Neural cell (in vitro differentiated cells): ENCODE measurements around the gene TMEM255B. TPM values are rescaled to one million over a fixed set of nuclear protein-coding genes. Genes with fewer than 3 reads are reported as not detected.
"Not testable (repeated sequence)": the region's sequence is repeated elsewhere in the genome, so short reads cannot be mapped to it uniquely, and the experiment has no call there.

Experiments
- H2AFZ ChIP-seq: fragments of 200-600, 300-800 bp; sonication (generic), shearing (Covaris generic); 2 replicates; pipeline ENCODE4 v1.6.0; 2014; ENCODE audit warnings: low read depth, mild to moderate bottlenecking, antibody characterized with exemption, low read length, moderate library complexity
- H3F3A ChIP-seq: fragments of 200-600 bp; shearing (Covaris generic); 2 replicates; pipeline ENCODE4 v1.6.1; 2016; ENCODE audit warnings: mild to moderate bottlenecking, moderate library complexity, mixed read lengths, antibody characterized with exemption, low read length; ENCODE audit not compliant: insufficient read depth, poor library complexity, severe bottlenecking
- H3K27ac ChIP-seq: fragments of 200-600, 300-800 bp; sonication (generic), shearing (Covaris generic); 2 replicates; pipeline ENCODE4 v1.5.1; 2014; ENCODE audit warnings: mild to moderate bottlenecking, low read length, moderate library complexity
- H3K27me3 ChIP-seq: fragments of 300-800, 200-600 bp; sonication (generic), shearing (Covaris generic); 2 replicates; pipeline ENCODE4 v1.6.0; 2014; ENCODE audit warnings: mild to moderate bottlenecking, low read depth, low read length, moderate library complexity; ENCODE audit not compliant: insufficient read depth
- H3K36me3 ChIP-seq: fragments of 300-800, 200-600 bp; sonication (generic), shearing (Covaris generic); 2 replicates; pipeline ENCODE4 v1.5.1; 2014; ENCODE audit warnings: mild to moderate bottlenecking, antibody characterized with exemption, low read length, moderate library complexity; ENCODE audit not compliant: insufficient read depth
- H3K4me2 ChIP-seq: fragments of 300-800, 200-600 bp; sonication (generic), shearing (Covaris generic); 2 replicates; pipeline ENCODE4 v1.6.0; 2014; ENCODE audit warnings: mild to moderate bottlenecking, low read length
- H3K4me3 ChIP-seq: fragments of 300-800, 200-600 bp; sonication (generic), shearing (Covaris generic); 2 replicates; pipeline ENCODE4 v1.5.1; 2014; ENCODE audit warnings: mild to moderate bottlenecking, low read length, moderate library complexity
- H3K79me2 ChIP-seq: fragments of 200-600 bp; shearing (Covaris generic); replicated peaks from 2 replicates; pipeline ENCODE4 v1.6.0; 2014; ENCODE audit warnings: mild to moderate bottlenecking, low read length, moderate library complexity; ENCODE audit not compliant: insufficient read depth
- H3K9ac ChIP-seq: fragments of 300-800, 200-600 bp; sonication (generic), shearing (Covaris generic); 2 replicates; pipeline ENCODE4 v1.6.1; 2016; ENCODE audit warnings: mild to moderate bottlenecking, low read length, mixed read lengths
- H3K9me2 ChIP-seq: fragments of 200-600 bp; shearing (Covaris generic); 2 replicates; pipeline ENCODE4 v1.6.1; 2016; ENCODE audit warnings: mild to moderate bottlenecking, low read length, mixed read lengths; ENCODE audit not compliant: insufficient read depth
- H3K9me3 ChIP-seq: fragments of 200-600, 300-800 bp; sonication (generic), shearing (Covaris generic); 2 replicates; pipeline ENCODE4 v1.6.1; 2016; ENCODE audit warnings: mild to moderate bottlenecking, mixed run types, low read length, moderate library complexity, mixed read lengths
- H4K20me1 ChIP-seq: fragments of 200-600 bp; shearing (Covaris generic); 2 replicates; pipeline ENCODE4 v1.6.1; 2016; ENCODE audit warnings: mild to moderate bottlenecking, mixed run types; ENCODE audit not compliant: insufficient read depth
- CTCF ChIP-seq: fragments of 450-650 bp; IDR thresholded peaks from 2 replicates; pipeline ENCODE4 v1.5.1; 2014; ENCODE audit warnings: antibody characterized with exemption, mild to moderate bottlenecking, moderate library complexity; ENCODE audit not compliant: poor library complexity, severe bottlenecking
- EP300 ChIP-seq: fragments of 450-650 bp; conservative IDR thresholded peaks from 2 replicates; pipeline ENCODE4 v1.6.1; 2014; ENCODE audit warnings: antibody characterized with exemption, mild to moderate bottlenecking, moderate library complexity; ENCODE audit not compliant: poor library complexity, severe bottlenecking
- EZH2 ChIP-seq: fragments of 200-600, 300-800 bp; shearing (Covaris generic), sonication (generic); IDR thresholded peaks from 2 replicates; pipeline ENCODE4 v1.6.1; 2014; ENCODE audit warnings: antibody characterized with exemption, low read length, borderline replicate concordance, mild to moderate bottlenecking; ENCODE audit not compliant: insufficient read depth, poor library complexity, severe bottlenecking
- MXI1 ChIP-seq: fragments of 450-650 bp; conservative IDR thresholded peaks from 2 replicates; pipeline ENCODE4 v1.6.1; 2014; ENCODE audit warnings: antibody characterized with exemption, mild to moderate bottlenecking; ENCODE audit not compliant: poor library complexity, severe bottlenecking
- POLR2AphosphoS5 ChIP-seq: IDR thresholded peaks from 2 replicates; pipeline ENCODE4 v1.6.1; 2012
- RAD21 ChIP-seq: fragments of 450-650 bp; conservative IDR thresholded peaks from 2 replicates; pipeline ENCODE4 v1.6.1; 2014; ENCODE audit warnings: antibody characterized with exemption, mild to moderate bottlenecking, moderate library complexity
- SMC3 ChIP-seq: fragments of 450-650 bp; conservative IDR thresholded peaks from 2 replicates; pipeline ENCODE4 v1.6.1; 2014; ENCODE audit warnings: antibody characterized with exemption, mild to moderate bottlenecking, moderate library complexity; ENCODE audit not compliant: poor library complexity
- TAF1 ChIP-seq: IDR thresholded peaks from 2 replicates; pipeline ENCODE4 v1.6.1; 2012; ENCODE audit warnings: low read depth
- polyA plus RNA-seq: library from polyadenylated mRNA; depleted of rRNA; stranded (reverse); fragments of >200 nt; gene quantifications from 2 replicates; pipeline ENCODE4 v1.2.3, GENCODE V29; 2014
- TF ChIP-seq, protein P1 (sequence below): IDR thresholded peaks from 2 replicates; pipeline ENCODE4 v1.6.1; 2012; ENCODE audit warnings: borderline replicate concordance

Gene TMEM255B
- polyA plus RNA-seq, 1 donor from 2014 or later, result not detected

GRCh38 chr13:113832631-113833030 lies 73.6 kb downstream of the TMEM255B start:
- TF ChIP-seq POLR2AphosphoS5, result no peak
- TF ChIP-seq EZH2, result no peak
- TF ChIP-seq MXI1, result no peak
- no peak for TF ChIP-seq TAF1
- TF ChIP-seq RAD21, result no peak
- no peak for TF ChIP-seq SMC3
- TF ChIP-seq CTCF, result no peak
- TF ChIP-seq, protein P1, sequence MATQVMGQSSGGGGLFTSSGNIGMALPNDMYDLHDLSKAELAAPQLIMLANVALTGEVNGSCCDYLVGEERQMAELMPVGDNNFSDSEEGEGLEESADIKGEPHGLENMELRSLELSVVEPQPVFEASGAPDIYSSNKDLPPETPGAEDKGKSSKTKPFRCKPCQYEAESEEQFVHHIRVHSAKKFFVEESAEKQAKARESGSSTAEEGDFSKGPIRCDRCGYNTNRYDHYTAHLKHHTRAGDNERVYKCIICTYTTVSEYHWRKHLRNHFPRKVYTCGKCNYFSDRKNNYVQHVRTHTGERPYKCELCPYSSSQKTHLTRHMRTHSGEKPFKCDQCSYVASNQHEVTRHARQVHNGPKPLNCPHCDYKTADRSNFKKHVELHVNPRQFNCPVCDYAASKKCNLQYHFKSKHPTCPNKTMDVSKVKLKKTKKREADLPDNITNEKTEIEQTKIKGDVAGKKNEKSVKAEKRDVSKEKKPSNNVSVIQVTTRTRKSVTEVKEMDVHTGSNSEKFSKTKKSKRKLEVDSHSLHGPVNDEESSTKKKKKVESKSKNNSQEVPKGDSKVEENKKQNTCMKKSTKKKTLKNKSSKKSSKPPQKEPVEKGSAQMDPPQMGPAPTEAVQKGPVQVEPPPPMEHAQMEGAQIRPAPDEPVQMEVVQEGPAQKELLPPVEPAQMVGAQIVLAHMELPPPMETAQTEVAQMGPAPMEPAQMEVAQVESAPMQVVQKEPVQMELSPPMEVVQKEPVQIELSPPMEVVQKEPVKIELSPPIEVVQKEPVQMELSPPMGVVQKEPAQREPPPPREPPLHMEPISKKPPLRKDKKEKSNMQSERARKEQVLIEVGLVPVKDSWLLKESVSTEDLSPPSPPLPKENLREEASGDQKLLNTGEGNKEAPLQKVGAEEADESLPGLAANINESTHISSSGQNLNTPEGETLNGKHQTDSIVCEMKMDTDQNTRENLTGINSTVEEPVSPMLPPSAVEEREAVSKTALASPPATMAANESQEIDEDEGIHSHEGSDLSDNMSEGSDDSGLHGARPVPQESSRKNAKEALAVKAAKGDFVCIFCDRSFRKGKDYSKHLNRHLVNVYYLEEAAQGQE, result no peak
- no peak for TF ChIP-seq EP300
- H3F3A ChIP-seq, result no peaks in the 10 kb centered on the region
- H3K9me3 ChIP-seq, result no peaks in the 10 kb centered on the region
- no peaks in the 10 kb centered on the region for H4K20me1 ChIP-seq
- H2AFZ ChIP-seq, result no peak overlapping the region
- H3K27me3 ChIP-seq, result no peaks in the 10 kb centered on the region
- no peak overlapping the region for H3K4me3 ChIP-seq
- no peak overlapping the region for H3K4me2 ChIP-seq
- H3K79me2 ChIP-seq, result no peaks in the 10 kb centered on the region
- H3K9me2 ChIP-seq, result no peaks in the 10 kb centered on the region
- no peak overlapping the region for H3K9ac ChIP-seq
- H3K27ac ChIP-seq, result no peak overlapping the region
- no peaks in the 10 kb centered on the region for H3K36me3 ChIP-seq

GRCh38 chr13:113833111-113833830 lies 74.2 kb downstream of the TMEM255B start:
- no peaks in the 10 kb centered on the region for H3K36me3 ChIP-seq
- H2AFZ ChIP-seq, result no peak overlapping the region
- H3K4me2 ChIP-seq, result no peak overlapping the region
- no peaks in the 10 kb centered on the region for H3K79me2 ChIP-seq
- no peak overlapping the region for H3K27ac ChIP-seq
- no peaks in the 10 kb centered on the region for H3K9me3 ChIP-seq
- no peaks in the 10 kb centered on the region for H4K20me1 ChIP-seq
- H3F3A ChIP-seq, result no peaks in the 10 kb centered on the region
- H3K9me2 ChIP-seq, result no peaks in the 10 kb centered on the region
- TF ChIP-seq CTCF, result no peak
- no peak for TF ChIP-seq RAD21
- peak; percentile 15 for TF ChIP-seq POLR2AphosphoS5
- no peak overlapping the region for H3K9ac ChIP-seq
- H3K27me3 ChIP-seq, result no peaks in the 10 kb centered on the region
- H3K4me3 ChIP-seq, result no peak overlapping the region

DNA sequence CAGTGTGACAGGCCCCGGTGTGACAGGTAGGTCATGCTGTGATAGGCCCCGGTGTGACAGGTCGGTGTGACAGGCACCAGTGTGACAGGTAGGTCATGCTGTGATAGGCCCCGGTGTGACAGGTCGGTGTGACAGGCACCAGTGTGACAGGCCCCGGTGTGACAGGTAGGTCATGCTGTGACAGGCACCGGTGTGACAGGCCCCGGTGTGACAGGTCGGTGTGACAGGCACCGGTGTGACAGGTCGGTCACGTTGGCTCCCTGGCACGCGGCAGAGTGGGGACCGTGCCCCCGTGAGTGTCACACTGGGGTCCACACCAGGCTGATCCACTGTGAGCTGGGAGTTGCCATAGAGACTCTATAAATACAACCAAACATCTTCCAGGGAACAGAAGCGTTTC lies 75.0 kb downstream of the TMEM255B start:
- H3K4me3 ChIP-seq, H3K4me2 ChIP-seq, H4K20me1 ChIP-seq, H3K9me2 ChIP-seq, H3K79me2 ChIP-seq, H3K27me3 ChIP-seq, H2AFZ ChIP-seq, H3K9me3 ChIP-seq, H3F3A ChIP-seq, H3K27ac ChIP-seq, H3K36me3 ChIP-seq, H3K9ac ChIP-seq: not testable (repeated sequence)
